Mammary epithelial cell (primary cell): ENCODE results near the gene TAS1R2.

Experiments
- EZH2 ChIP-seq: IDR thresholded peaks from 2 replicates; pipeline ENCODE4 v1.6.1; 2012; ENCODE audit warnings: low read length, inconsistent platforms, borderline replicate concordance
- TF ChIP-seq, protein P1 (sequence below), 2 donors: IDR thresholded peaks in 1 of 2; conservative IDR thresholded peaks in 1 of 2; 2 replicates each; pipeline ENCODE4 v1.5.1; 2011 to 2012; ENCODE audit warnings: inconsistent platforms in 2 of 2, low read length in 2 of 2, mild to moderate bottlenecking in 2 of 2, control low read depth in 1 of 2, low read depth in 1 of 2; ENCODE audit not compliant: insufficient read depth in 1 of 2; ENCODE audit errors: extremely low read depth in 1 of 2

DNA sequence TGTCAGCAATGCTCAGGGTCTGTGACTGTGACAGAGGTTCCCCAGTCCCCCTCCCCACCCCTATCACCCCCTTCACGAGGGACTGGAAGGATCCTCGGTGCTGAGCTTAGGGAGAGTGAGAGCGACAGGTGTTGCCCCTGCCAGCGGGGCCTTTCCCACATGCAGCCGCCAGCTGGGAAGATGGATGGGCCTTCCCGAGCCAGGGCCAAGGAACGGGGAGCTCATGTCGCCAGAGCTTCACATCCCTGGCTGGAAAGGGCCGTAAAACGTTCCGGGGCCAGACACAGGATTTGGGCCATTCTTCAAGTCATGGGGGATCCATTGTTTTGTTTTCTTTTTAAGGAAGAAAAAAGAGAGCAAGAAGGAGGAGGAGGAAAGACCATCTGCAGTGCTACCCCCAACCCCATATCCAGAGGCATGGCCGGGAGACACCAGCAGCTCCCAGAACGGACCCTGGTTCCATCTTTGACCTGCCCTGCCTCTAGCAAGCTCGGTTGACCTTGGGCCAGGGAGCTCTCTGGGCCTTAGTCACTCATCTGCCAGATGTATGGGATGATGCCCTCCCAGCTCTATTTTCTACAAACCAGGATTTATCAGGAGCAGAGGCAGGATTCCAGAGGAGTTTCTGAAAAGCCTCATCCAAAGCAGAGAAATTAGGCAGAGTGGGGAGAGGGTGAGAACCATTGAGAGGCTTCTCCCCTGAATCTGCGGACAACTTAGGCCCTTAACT, 54.1 kb downstream of the TAS1R2 start:
- TF ChIP-seq, protein P1, sequence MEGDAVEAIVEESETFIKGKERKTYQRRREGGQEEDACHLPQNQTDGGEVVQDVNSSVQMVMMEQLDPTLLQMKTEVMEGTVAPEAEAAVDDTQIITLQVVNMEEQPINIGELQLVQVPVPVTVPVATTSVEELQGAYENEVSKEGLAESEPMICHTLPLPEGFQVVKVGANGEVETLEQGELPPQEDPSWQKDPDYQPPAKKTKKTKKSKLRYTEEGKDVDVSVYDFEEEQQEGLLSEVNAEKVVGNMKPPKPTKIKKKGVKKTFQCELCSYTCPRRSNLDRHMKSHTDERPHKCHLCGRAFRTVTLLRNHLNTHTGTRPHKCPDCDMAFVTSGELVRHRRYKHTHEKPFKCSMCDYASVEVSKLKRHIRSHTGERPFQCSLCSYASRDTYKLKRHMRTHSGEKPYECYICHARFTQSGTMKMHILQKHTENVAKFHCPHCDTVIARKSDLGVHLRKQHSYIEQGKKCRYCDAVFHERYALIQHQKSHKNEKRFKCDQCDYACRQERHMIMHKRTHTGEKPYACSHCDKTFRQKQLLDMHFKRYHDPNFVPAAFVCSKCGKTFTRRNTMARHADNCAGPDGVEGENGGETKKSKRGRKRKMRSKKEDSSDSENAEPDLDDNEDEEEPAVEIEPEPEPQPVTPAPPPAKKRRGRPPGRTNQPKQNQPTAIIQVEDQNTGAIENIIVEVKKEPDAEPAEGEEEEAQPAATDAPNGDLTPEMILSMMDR (conservative IDR thresholded peaks at IDR 0.05 in 1 of 2, IDR thresholded peaks at IDR 0.05 in 1 of 2; ENCODE audit: extremely low read depth in 1 of 2, insufficient read depth in 1 of 2, low read depth in 1 of 2, low read length in 2 of 2): no peak
- TF ChIP-seq EZH2: no peak
